ENCODE results near the gene DMXL1.
"Not testable (repeated sequence)": the region's sequence is repeated elsewhere in the genome, so short reads cannot be mapped to it uniquely, and the experiment has no call there.

The DMXL1 gene

GRCh38 chr5:119122474-119122873 is 51.6 kb downstream of the DMXL1 start:
- not testable (repeated sequence) for DNase-seq (ENCODE audit: low read depth, low spot score)

GRCh38 chr5:119123280-119123679 is 52.4 kb downstream of the DMXL1 start:
- no peak for DNase-seq (ENCODE audit: low read depth, low spot score)

- DNase-seq (ENCODE audit: low read depth, low spot score) = no peak
Observed at GRCh38 chr5:119129770-119130169, 58.9 kb downstream of the DMXL1 start.

- no peak for DNase-seq (ENCODE audit: low read depth, low spot score)
Observed at GRCh38 chr5:119131530-119132304, 60.8 kb downstream of the DMXL1 start.

- DNase-seq (ENCODE audit: low read depth, low spot score) = not testable (repeated sequence)
Observed at GRCh38 chr5:119135743-119136142, 64.9 kb downstream of the DMXL1 start.

GRCh38 chr5:119136666-119137318 is 65.9 kb downstream of the DMXL1 start:
- no peak for DNase-seq (ENCODE audit: low read depth, low spot score)

- no peak for DNase-seq (ENCODE audit: low read depth, low spot score)
Observed at GRCh38 chr5:119153629-119154028, 82.7 kb downstream of the DMXL1 start.

GRCh38 chr5:119158144-119158543 is 87.3 kb downstream of the DMXL1 start:
- no peak for DNase-seq (ENCODE audit: low read depth, low spot score)

GRCh38 chr5:119161430-119161829 is 90.5 kb downstream of the DMXL1 start:
- DNase-seq (ENCODE audit: low read depth, low spot score) = peak; percentile 18

GRCh38 chr5:119166026-119166425 is 95.1 kb downstream of the DMXL1 start:
- no peak for DNase-seq (ENCODE audit: low read depth, low spot score)

GRCh38 chr5:119168401-119168800 is 97.5 kb downstream of the DMXL1 start:
- DNase-seq (ENCODE audit: low read depth, low spot score) = no peak

- DNase-seq (ENCODE audit: low read depth, low spot score) = no peak
Observed at GRCh38 chr5:119171686-119172085, 100.8 kb downstream of the DMXL1 start.

GRCh38 chr5:119174578-119175163 is 103.8 kb downstream of the DMXL1 start:
- DNase-seq (ENCODE audit: low read depth, low spot score) = no peak

- DNase-seq (ENCODE audit: low read depth, low spot score) = no peak
Observed at GRCh38 chr5:119176785-119177184, 105.9 kb downstream of the DMXL1 start.

- no peak for DNase-seq (ENCODE audit: low read depth, low spot score)
Observed at GRCh38 chr5:119177226-119177625, 106.3 kb downstream of the DMXL1 start.

- no peak for DNase-seq (ENCODE audit: low read depth, low spot score)
Observed at GRCh38 chr5:119178435-119178834, 107.5 kb downstream of the DMXL1 start.

GRCh38 chr5:119179857-119180641 is 109.2 kb downstream of the DMXL1 start:
- DNase-seq (ENCODE audit: low read depth, low spot score) = no peak

GRCh38 chr5:119185512-119185911 is 114.6 kb downstream of the DMXL1 start:
- not testable (repeated sequence) for DNase-seq (ENCODE audit: low read depth, low spot score)

GRCh38 chr5:119187776-119188529 is 117.1 kb downstream of the DMXL1 start:
- DNase-seq (ENCODE audit: low read depth, low spot score) = no peak

- DNase-seq (ENCODE audit: low read depth, low spot score) = no peak
Observed at GRCh38 chr5:119190470-119191095, 119.7 kb downstream of the DMXL1 start.

- no peak for DNase-seq (ENCODE audit: low read depth, low spot score)
Observed at GRCh38 chr5:119191944-119192343, 121.1 kb downstream of the DMXL1 start.

Measured in ELF-1 (cell line).